HCT116 (cell line): ENCODE results near the gene ERICH6B. TPM values are rescaled to one million over a fixed set of nuclear protein-coding genes. Genes with fewer than 3 reads are reported as not detected.

Source experiments
- ATAC-seq: fragments of 200-7000 bp; cut with Tn5 transposase; 2 replicates; pipeline ENCODE4 v1.9.1; 2020; ENCODE audit warnings: mild to moderate bottlenecking, moderate library complexity
- BruUV-seq: library from RNA; stranded (reverse); fragments of 400-500 nt; replicated peaks from 2 replicates; lab custom pipeline; 2021; lab: Mats Ljungman, UMichigan
- CTCF ChIA-PET: fragments of 300-600 bp; sonication (Branson Sonifier 250); formaldehyde crosslinking; loops from one replicate; lab custom pipeline; 2021; ENCODE audit warnings: antibody characterized with exemption; lab: Charles Lee
- POLR2A ChIA-PET: fragments of 300-600, 350-600 bp; sonication (Branson Sonifier 250); formaldehyde crosslinking; loops from one replicate; lab custom pipeline; 2021; ENCODE audit warnings: antibody characterized with exemption; lab: Charles Lee
- RAD21 ChIA-PET, 2 experiments: fragments of 300-600 bp; sonication (Branson Sonifier 250); formaldehyde crosslinking; loops; one replicate each; lab custom pipeline; 2023; ENCODE audit warnings: low total read pairs in 2 of 2; ENCODE audit not compliant: uncharacterized antibody in 2 of 2, unreplicated experiment in 2 of 2, low non-redundant PET in 1 of 2; lab: Charles Lee
- DNase-seq: peaks from one replicate; pipeline ENCODE4 v3.0.0-alpha.2; 2010; ENCODE audit warnings: low read depth, low spot score
- H2AFZ ChIP-seq: fragments of 200-600 bp; shearing (Covaris generic), sonication (generic); 2 replicates; pipeline ENCODE4 v1.6.1; 2017; ENCODE audit warnings: low read depth, mixed run types, mixed read lengths, antibody characterized with exemption, low read length; ENCODE audit not compliant: poor library complexity, severe bottlenecking
- H3K27ac ChIP-seq: 2 replicates; pipeline ENCODE4 v1.5.1; 2012; ENCODE audit warnings: low read depth, low read length
- H3K27me3 ChIP-seq: fragments of 200-600 bp; sonication (generic); 2 replicates; pipeline ENCODE4 v1.6.1; 2016; ENCODE audit warnings: mixed run types, low read length, mixed read lengths; ENCODE audit not compliant: insufficient read depth
- H3K36me3 ChIP-seq, 2 experiments: fragments of 200-500 bp in 1 of 2; fragments of 200-600 bp in 1 of 2; sonication (Bioruptor generic) in 1 of 2; sonication (generic) in 1 of 2; 2 replicates each; pipeline versions ENCODE4 v1.5.1 to v1.6.1; 2014 to 2016; ENCODE audit warnings: low read length in 2 of 2, inconsistent platforms in 1 of 2, mixed read lengths in 1 of 2, mixed run types in 1 of 2; ENCODE audit not compliant: insufficient read depth in 2 of 2, control insufficient read depth in 1 of 2
- H3K4me1 ChIP-seq, 2 experiments: fragments of 200-600 bp in 1 of 2; sonication (generic) in 1 of 2; 2 replicates each; pipeline versions ENCODE4 v1.5.1 to v1.6.1; 2012 to 2017; ENCODE audit warnings: low read length in 2 of 2, inconsistent platforms in 1 of 2, mild to moderate bottlenecking in 1 of 2, mixed read lengths in 1 of 2, mixed run types in 1 of 2, moderate library complexity in 1 of 2; ENCODE audit not compliant: insufficient read depth in 2 of 2, control insufficient read depth in 1 of 2
- H3K4me2 ChIP-seq: fragments of 200-600 bp; sonication (generic); 2 replicates; pipeline ENCODE4 v1.6.1; 2017; ENCODE audit warnings: mixed run types, low read length, mixed read lengths
- H3K4me3 ChIP-seq, 2 experiments: fragments of 200-600 bp in 1 of 2; sonication (generic) in 1 of 2; replicated peaks in 1 of 2; 2 replicates each; pipeline ENCODE4 v1.5.1; 2011 to 2016; ENCODE audit warnings: low read length in 2 of 2, control low read depth in 1 of 2, low read depth in 1 of 2, mild to moderate bottlenecking in 1 of 2, mixed read lengths in 1 of 2, mixed run types in 1 of 2
- H3K79me2 ChIP-seq: fragments of 200-600 bp; sonication (generic); 2 replicates; pipeline ENCODE4 v1.6.1; 2017; ENCODE audit warnings: mild to moderate bottlenecking, mixed run types, low read length, moderate library complexity, mixed read lengths; ENCODE audit not compliant: insufficient read depth
- H3K9ac ChIP-seq: fragments of 200-600 bp; sonication (generic); 2 replicates; pipeline ENCODE4 v1.6.1; 2016; ENCODE audit warnings: low read length, mixed read lengths
- H3K9me2 ChIP-seq: fragments of 200-600 bp; sonication (generic), shearing (Covaris generic); 2 replicates; pipeline ENCODE4 v1.6.1; 2017; ENCODE audit warnings: mixed run types, mild to moderate bottlenecking, moderate library complexity; ENCODE audit not compliant: insufficient read depth
- H3K9me3 ChIP-seq, 2 experiments: fragments of 200-500 bp in 1 of 2; fragments of 200-600 bp in 1 of 2; sonication (Bioruptor generic) in 1 of 2; sonication (generic) in 1 of 2; 2 replicates each; pipeline ENCODE4 v1.6.1; 2014 to 2017; ENCODE audit warnings: low read length in 2 of 2, mixed read lengths in 2 of 2, inconsistent platforms in 1 of 2, low read depth in 1 of 2, mild to moderate bottlenecking in 1 of 2, mixed run types in 1 of 2, moderate library complexity in 1 of 2; ENCODE audit not compliant: control insufficient read depth in 1 of 2, insufficient read depth in 1 of 2
- H4K20me1 ChIP-seq: fragments of 200-600 bp; sonication (generic), shearing (Covaris generic); 2 replicates; pipeline ENCODE4 v1.6.1; 2017; ENCODE audit warnings: mixed run types, mild to moderate bottlenecking, moderate library complexity; ENCODE audit not compliant: insufficient read depth
- CBX3 ChIP-seq: IDR thresholded peaks from 2 replicates; pipeline ENCODE4 v1.6.1; 2012; ENCODE audit warnings: low read depth
- CEBPB ChIP-seq: IDR thresholded peaks from 2 replicates; pipeline ENCODE4 v1.6.1; 2012; ENCODE audit warnings: low read depth
- ELF1 ChIP-seq: IDR thresholded peaks from 2 replicates; pipeline ENCODE4 v1.6.1; 2012; ENCODE audit warnings: low read depth, borderline replicate concordance
- EZH2phosphoT487 ChIP-seq: fragments of 200-600 bp; IDR thresholded peaks from 2 replicates; pipeline ENCODE4 v1.6.1; 2018; ENCODE audit warnings: antibody characterized with exemption, borderline replicate concordance
- POLR2A ChIP-seq: IDR thresholded peaks from 2 replicates; pipeline ENCODE4 v1.7.0; 2011; ENCODE audit warnings: borderline replicate concordance; ENCODE audit not compliant: insufficient read depth, insufficient read length; ENCODE audit errors: extremely low read depth
- RAD21 ChIP-seq: IDR thresholded peaks from 2 replicates; pipeline ENCODE4 v1.6.1; 2012; ENCODE audit warnings: low read depth, mild to moderate bottlenecking
- SIN3A ChIP-seq: IDR thresholded peaks from 2 replicates; pipeline ENCODE4 v1.6.1; 2012; ENCODE audit warnings: low read depth
- SP1 ChIP-seq: IDR thresholded peaks from 2 replicates; pipeline ENCODE4 v1.6.1; 2012; ENCODE audit warnings: low read depth
- YY1 ChIP-seq: IDR thresholded peaks from 2 replicates; pipeline ENCODE4 v1.6.1; 2011; ENCODE audit warnings: low read length, low read depth, moderate library complexity, mild to moderate bottlenecking; ENCODE audit not compliant: insufficient replicate concordance; ENCODE audit errors: extremely low read depth
- intact Hi-C: fragments of 100-400 bp; cut with micrococcal nuclease; formaldehyde crosslinking; loops from 2 replicates; pipeline ENCODE4 v1.10.0; 2022
- total RNA-seq: library from RNA; stranded (reverse); gene quantifications from one replicate; pipeline ENCODE4 v1.2.1, GENCODE V29; 2021; ENCODE audit not compliant: unreplicated experiment

ERICH6B gene
- total RNA-seq, 1 experiment from 2014 or later = not detected

DNA sequence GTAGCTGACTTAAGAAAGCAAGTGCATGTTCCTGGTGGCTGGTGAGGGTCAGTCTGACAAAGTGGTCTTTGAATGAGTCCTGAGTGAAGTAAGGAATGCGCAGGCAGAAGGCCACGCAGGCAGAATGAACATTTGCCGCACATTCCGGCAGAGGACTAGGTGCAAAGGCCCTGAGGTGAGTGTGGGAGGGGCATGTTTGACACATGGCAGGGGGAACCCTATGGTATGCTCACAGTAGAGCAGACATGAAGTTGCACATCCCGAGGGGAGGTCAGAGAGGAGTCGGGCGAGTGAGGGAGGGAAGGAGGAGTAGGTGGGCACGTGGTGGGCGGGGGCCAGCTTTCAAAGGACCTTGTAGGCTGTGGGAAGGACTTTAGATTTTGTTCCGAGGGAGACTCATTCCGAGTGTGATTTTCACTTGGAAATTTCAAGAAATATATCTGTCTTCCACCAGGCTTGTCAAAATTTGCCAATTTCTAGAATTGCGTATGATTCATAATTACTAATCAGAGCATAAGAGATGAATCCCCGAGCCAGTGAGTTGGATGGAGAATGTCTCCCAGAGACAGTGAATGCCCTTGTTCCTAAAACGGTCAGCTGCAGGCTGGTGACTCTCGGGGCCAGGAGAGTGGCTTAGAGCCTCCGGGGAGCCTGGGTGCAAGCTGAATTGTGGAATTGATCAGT lies 40.3 kb downstream of the ERICH6B start:
- H3K9me2 ChIP-seq = no peaks in the 10 kb centered on the region
- DNase-seq (no peak), ATAC-seq (no peak)
- TF ChIP-seq CBX3 (no peak), ELF1 (no peak), POLR2A (no peak), YY1 (no peak), EZH2phosphoT487 (no peak), CEBPB (no peak), SP1 (no peak), RAD21 (no peak)
- no peaks in the 10 kb centered on the region for H3K79me2 ChIP-seq
- no peak overlapping the region for H3K27ac ChIP-seq
- H3K9ac ChIP-seq = no peak overlapping the region
- H3K27me3 ChIP-seq = peaks cover 53% of the 10 kb centered on the region
- intact Hi-C loops = no loop called here
- BruUV-seq = no TSS peak
- H3K36me3 ChIP-seq = no peaks in the 10 kb centered on the region
- H3K4me1 ChIP-seq = 0 out of 4 replicates have a peak, but pooled peaks cover 0 to 3% of the 10 kb centered on the region in 2 experiments
- ChIA-PET CTCF (no interaction called here), RAD21 (no interaction called here), POLR2A (no interaction called here)
- no peak overlapping the region for H2AFZ ChIP-seq
- H3K4me2 ChIP-seq = no peak overlapping the region
- H3K4me3 ChIP-seq = no peak overlapping the region
- H4K20me1 ChIP-seq = no peaks in the 10 kb centered on the region
- H3K9me3 ChIP-seq = no peaks in the 10 kb centered on the region

DNA sequence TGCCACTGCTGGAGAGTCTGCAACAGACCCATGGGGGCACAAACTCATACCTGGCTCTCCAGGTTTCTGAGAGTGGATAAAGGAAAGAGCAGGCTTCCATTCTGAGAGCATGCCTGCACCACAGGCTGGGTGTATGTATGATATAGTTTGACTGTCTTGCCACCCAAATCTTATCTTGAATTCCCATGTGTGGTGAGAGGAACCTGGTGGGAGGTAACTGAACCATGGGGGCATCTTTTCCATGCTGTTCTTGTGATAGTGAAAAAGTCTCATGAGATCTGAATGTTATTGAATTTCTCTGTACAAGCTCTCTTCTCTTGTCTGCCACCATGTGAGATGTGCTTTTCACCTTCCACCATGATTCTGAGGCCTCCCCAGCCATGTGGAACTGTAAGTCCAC lies 50.2 kb downstream of the ERICH6B start:
- ChIA-PET POLR2A (no interaction called here), CTCF (no interaction called here), RAD21 (no interaction called here)
- Histone ChIP-seq H3K9me2 (no peaks in the 10 kb centered on the region), H4K20me1 (no peaks in the 10 kb centered on the region), H3K79me2 (no peaks in the 10 kb centered on the region), H3K4me3 (no peak overlapping the region), H3K9ac (no peak overlapping the region), H3K4me1 (peaks cover 0 to 5% of the 10 kb centered on the region in 2 experiments; a peak in 1 of 4 replicates), H2AFZ (no peak overlapping the region), H3K4me2 (no peak overlapping the region), H3K36me3 (no peaks in the 10 kb centered on the region), H3K9me3 (no peaks in the 10 kb centered on the region; a peak in 1 of 4 replicates), H3K27me3 (no peaks in the 10 kb centered on the region; the same call in 1 of the 2 replicates), H3K27ac (no peak overlapping the region)
- intact Hi-C loops = no loop called here
- no peak for ATAC-seq
- BruUV-seq = no TSS peak
- no peak for TF ChIP-seq SIN3A
- DNase-seq = no peak
